K562 (cell line): Measurements from ENCODE around the gene SEC63. TPM values are rescaled to one million over a fixed set of nuclear protein-coding genes. Genes with fewer than 3 reads are reported as not detected.

Experiments
- FOXM1 ChIP-seq, 2 experiments: fragments of 450-650 bp in 1 of 2; sonication (generic) in 1 of 2; formaldehyde crosslinking in 1 of 2; IDR thresholded peaks; 2 replicates each; pipeline versions ENCODE4 v1.6.1 to v1.9.0; 2017 to 2022; ENCODE audit warnings: low read depth in 2 of 2, mild to moderate bottlenecking in 2 of 2, missing genetic modification reagents in 1 of 2, moderate library complexity in 1 of 2
- NR2C2 ChIP-seq, 2 experiments: fragments of 200-800 bp in 1 of 2; sonication (Bioruptor generic) in 1 of 2; sonication (generic) in 1 of 2; formaldehyde crosslinking in 1 of 2; IDR thresholded peaks; 2 replicates each; pipeline versions ENCODE4 v1.6.1 to v1.8.0; 2016 to 2022; ENCODE audit warnings: mild to moderate bottlenecking in 1 of 2, missing compliant biosample characterization in 1 of 2, missing genetic modification characterization in 1 of 2, missing genetic modification reagents in 1 of 2
- ZNF311 ChIP-seq: fragments of 250-450 bp; sonication (Bioruptor Pico); IDR thresholded peaks from 2 replicates; pipeline ENCODE4 v1.4.0; 2020; ENCODE audit warnings: mild to moderate bottlenecking, moderate library complexity
- polyA plus RNA-seq, 8 experiments: library from polyadenylated mRNA; depleted of rRNA in 4 of 8; stranded (reverse) in 5 of 8; unstranded in 3 of 8; fragments of >200 nt; fragmentation: Nextera tagmentation in 2 of 8; fragmentation: Illumina TruSeq in 1 of 8; extraction: Ambion mirVana in 2 of 8; extraction: Trizol in 1 of 8; gene quantifications; 2 replicates each; pipeline versions ENCODE4 v1.2.1 to v1.2.3, GENCODE V29; 2011 to 2014; ENCODE audit warnings: inconsistent platforms in 1 of 8, missing spikeins in 1 of 8
- small RNA-seq: library from RNA; depleted of rRNA; stranded (forward); fragments of <200 nt; gene quantifications from one replicate; pipeline ENCODE3, GENCODE V24; 2014
- total RNA-seq, 7 experiments: library from RNA; depleted of rRNA in 6 of 7; stranded (reverse); fragments of >200 nt in 6 of 7; fragmentation: Illumina TruSeq in 2 of 7; extraction: Trizol in 2 of 7; gene quantifications; 2 replicates each; pipeline versions ENCODE4 v1.2.1 to v1.2.3, GENCODE V29; 2011 to 2021; ENCODE audit warnings: low replicate concordance in 1 of 7
- TF ChIP-seq, protein P1 (sequence below): IDR thresholded peaks from 3 replicates; pipeline ENCODE4 v1.6.1; 2011; ENCODE audit warnings: borderline replicate concordance, mild to moderate bottlenecking, moderate library complexity; ENCODE audit not compliant: insufficient read length; ENCODE audit errors: extremely low read depth
- TF ChIP-seq, protein P2 (sequence below): fragments of 250-450 bp; sonication (Bioruptor Pico); IDR thresholded peaks from 2 replicates; pipeline ENCODE4 v1.8.0; 2021; ENCODE audit warnings: moderate library complexity, mild to moderate bottlenecking, inconsistent platforms

Gene SEC63
- total and polyA plus RNA-seq, 9 of the 15 experiments (the other 6 are each of a cell fraction or from before 2014, with no cell fraction given) = 13.8 to 74.6 (median 28.4) TPM

- TF ChIP-seq, protein P1, sequence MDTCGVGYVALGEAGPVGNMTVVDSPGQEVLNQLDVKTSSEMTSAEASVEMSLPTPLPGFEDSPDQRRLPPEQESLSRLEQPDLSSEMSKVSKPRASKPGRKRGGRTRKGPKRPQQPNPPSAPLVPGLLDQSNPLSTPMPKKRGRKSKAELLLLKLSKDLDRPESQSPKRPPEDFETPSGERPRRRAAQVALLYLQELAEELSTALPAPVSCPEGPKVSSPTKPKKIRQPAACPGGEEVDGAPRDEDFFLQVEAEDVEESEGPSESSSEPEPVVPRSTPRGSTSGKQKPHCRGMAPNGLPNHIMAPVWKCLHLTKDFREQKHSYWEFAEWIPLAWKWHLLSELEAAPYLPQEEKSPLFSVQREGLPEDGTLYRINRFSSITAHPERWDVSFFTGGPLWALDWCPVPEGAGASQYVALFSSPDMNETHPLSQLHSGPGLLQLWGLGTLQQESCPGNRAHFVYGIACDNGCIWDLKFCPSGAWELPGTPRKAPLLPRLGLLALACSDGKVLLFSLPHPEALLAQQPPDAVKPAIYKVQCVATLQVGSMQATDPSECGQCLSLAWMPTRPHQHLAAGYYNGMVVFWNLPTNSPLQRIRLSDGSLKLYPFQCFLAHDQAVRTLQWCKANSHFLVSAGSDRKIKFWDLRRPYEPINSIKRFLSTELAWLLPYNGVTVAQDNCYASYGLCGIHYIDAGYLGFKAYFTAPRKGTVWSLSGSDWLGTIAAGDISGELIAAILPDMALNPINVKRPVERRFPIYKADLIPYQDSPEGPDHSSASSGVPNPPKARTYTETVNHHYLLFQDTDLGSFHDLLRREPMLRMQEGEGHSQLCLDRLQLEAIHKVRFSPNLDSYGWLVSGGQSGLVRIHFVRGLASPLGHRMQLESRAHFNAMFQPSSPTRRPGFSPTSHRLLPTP = no peak
- TF ChIP-seq, protein P2, sequence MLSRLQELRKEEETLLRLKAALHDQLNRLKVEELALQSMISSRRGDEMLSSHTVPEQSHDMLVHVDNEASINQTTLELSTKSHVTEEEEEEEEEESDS (CRISPR knock-in tag) = no peak
- TF ChIP-seq ZNF311 (CRISPR knock-in tag) (no peak), NR2C2 (CRISPR knock-in tag; IDR thresholded peaks at IDR 0.05) (no peak), NR2C2 (tag; IDR thresholded peaks at IDR 0.05) (no peak), FOXM1 (IDR thresholded peaks at IDR 0.05; ENCODE audit: low read depth) (no peak), FOXM1 (CRISPR knock-in tag; IDR thresholded peaks at IDR 0.05; ENCODE audit: low read depth) (no peak)
- TF ChIP-seq, all 486 proteins: peak for 0
These were observed 140.2 kb downstream of the SEC63 start (continued) for GRCh38 chr6:107817784-107818183.

Small RNAs within 50 kb of the gene (small RNA-seq; reads per million reads assigned to genes)
- gene MTHFD2P3 (not detected), gene RF00045 (not detected), gene RNU6-437P (not detected)

Other genes starting within 250 kb of the SEC63 start
- not detected in 2 replicates for gene SCML4, start 133.9 kb downstream of the SEC63 start, total RNA-seq (2014; rRNA removed)
- not detected in 2 replicates for gene SCML4, start 133.9 kb downstream of the SEC63 start, total RNA-seq (2014; rRNA removed; fragmentation: Illumina TruSeq; extraction: Trizol)
- not detected in 2 replicates for gene SCML4, start 133.9 kb downstream of the SEC63 start, total RNA-seq (2015; rRNA removed; fragmentation: Illumina TruSeq; extraction: Trizol)
- gene SCML4, start 133.9 kb downstream of the SEC63 start, total RNA-seq (2021) = 0.04 and 0.16 TPM in 2 replicates
- not detected in 2 replicates for gene SCML4, start 133.9 kb downstream of the SEC63 start, polyA plus RNA-seq (2011; rRNA removed)
- gene SCML4, start 133.9 kb downstream of the SEC63 start, polyA plus RNA-seq (2014; fragmentation: Illumina TruSeq; extraction: Trizol) = not detected in 2 replicates
- gene SCML4, start 133.9 kb downstream of the SEC63 start, polyA plus RNA-seq (2014; fragmentation: Nextera tagmentation; extraction: Ambion mirVana) = not detected
- not detected in 2 replicates for gene SCML4, start 133.9 kb downstream of the SEC63 start, polyA plus RNA-seq (2014; rRNA removed)
- 16.3 and 26.2 TPM in 2 replicates for gene OSTM1, start 116.5 kb upstream of the SEC63 start, total RNA-seq (2014; rRNA removed)
- 20.2 and 24.9 TPM in 2 replicates for gene OSTM1, start 116.5 kb upstream of the SEC63 start, total RNA-seq (2014; rRNA removed; fragmentation: Illumina TruSeq; extraction: Trizol)
- 18.3 and 19.8 TPM in 2 replicates for gene OSTM1, start 116.5 kb upstream of the SEC63 start, total RNA-seq (2015; rRNA removed; fragmentation: Illumina TruSeq; extraction: Trizol)
- gene OSTM1, start 116.5 kb upstream of the SEC63 start, total RNA-seq (2021) = 26.6 and 29.5 TPM in 2 replicates
- gene OSTM1, start 116.5 kb upstream of the SEC63 start, polyA plus RNA-seq (2011; rRNA removed) = 21.9 and 27.6 TPM in 2 replicates
- gene OSTM1, start 116.5 kb upstream of the SEC63 start, polyA plus RNA-seq (2014; fragmentation: Illumina TruSeq; extraction: Trizol) = 9.9 and 10.1 TPM in 2 replicates
- gene OSTM1, start 116.5 kb upstream of the SEC63 start, polyA plus RNA-seq (2014; fragmentation: Nextera tagmentation; extraction: Ambion mirVana) = 1 to 10 TPM; 5.6 to 7.6 TPM
- gene OSTM1, start 116.5 kb upstream of the SEC63 start, polyA plus RNA-seq (2014; rRNA removed) = 7.2 and 9.3 TPM in 2 replicates
- not detected in 2 replicates for gene NR2E1, start 207.8 kb upstream of the SEC63 start, total RNA-seq (2014; rRNA removed)
- not detected in 2 replicates for gene NR2E1, start 207.8 kb upstream of the SEC63 start, total RNA-seq (2014; rRNA removed; fragmentation: Illumina TruSeq; extraction: Trizol)
- gene NR2E1, start 207.8 kb upstream of the SEC63 start, total RNA-seq (2015; rRNA removed; fragmentation: Illumina TruSeq; extraction: Trizol) = not detected in 2 replicates
- not detected in 2 replicates for gene NR2E1, start 207.8 kb upstream of the SEC63 start, total RNA-seq (2021)
- not detected in 2 replicates for gene NR2E1, start 207.8 kb upstream of the SEC63 start, polyA plus RNA-seq (2011; rRNA removed)
- not detected in 2 replicates for gene NR2E1, start 207.8 kb upstream of the SEC63 start, polyA plus RNA-seq (2014; fragmentation: Illumina TruSeq; extraction: Trizol)
- gene NR2E1, start 207.8 kb upstream of the SEC63 start, polyA plus RNA-seq (2014; fragmentation: Nextera tagmentation; extraction: Ambion mirVana) = not detected
- not detected in 2 replicates for gene NR2E1, start 207.8 kb upstream of the SEC63 start, polyA plus RNA-seq (2014; rRNA removed)